ENCODE data around the gene ARHGEF2. TPM values are rescaled to one million over a fixed set of nuclear protein-coding genes. Genes with fewer than 3 reads are reported as not detected.
A peak's percentile ranks its signal among the peaks of the same experiment; 100 is the strongest.

The ARHGEF2 gene
- total and polyA plus RNA-seq, 7 donors = 25.8 to 83.9 (median 42.8) TPM

- Histone ChIP-seq H3K9me3 (no peaks in the 10 kb centered on the region), H3K27ac (peak overlapping the region; percentile 89 to 98 (median 92)), H3K36me3 (no peaks in the 10 kb centered on the region), H3K4me3 (no peak overlapping the region), H3K4me1 (peaks cover 0 to 60% (median 46%) of the 10 kb centered on the region in 4 donors), H3K27me3 (no peaks in the 10 kb centered on the region)
- DNase-seq = peak; percentile 77
- TF ChIP-seq EP300 (IDR thresholded peaks at IDR 0.05) (no peak), POLR2AphosphoS5 (IDR thresholded peaks at IDR 0.05) (no peak), POLR2A (IDR thresholded peaks at IDR 0.05) (no peak), CTCF (IDR thresholded peaks at IDR 0.05) (no peak)
- intact Hi-C loops (cut with DNase I) = loop anchor here (2.0 kb wide), 1 partner anchor 121 kb away; no protein-coding TSS in a partner anchor
- 49 to 65% methylated on average over 6 of the region's 6 CpGs for WGBS, 2 donors
Measured at GRCh38 chr1:155981266-155982088, 3.1 kb upstream of the ARHGEF2 start.

GRCh38 chr1:155979597-155980343 lies 1.4 kb upstream of the ARHGEF2 start:
- Histone ChIP-seq H3K9me3 (no peaks in the 10 kb centered on the region), H3K27ac (peak overlapping the region; percentile 89 to 98 (median 92)), H3K4me1 (peaks cover 0 to 77% (median 62%) of the 10 kb centered on the region in 4 donors), H3K4me3 (peak overlapping the region in 3 of 4 donors; percentile 69 to 96 (median 74)), H3K36me3 (no peaks in the 10 kb centered on the region), H3K27me3 (no peaks in the 10 kb centered on the region)
- TF ChIP-seq EP300 (IDR thresholded peaks at IDR 0.05) (no peak), POLR2AphosphoS5 (IDR thresholded peaks at IDR 0.05) (peak in 2 of 4 donors; percentile 12), POLR2A (IDR thresholded peaks at IDR 0.05) (no peak)
- no peak for DNase-seq
- intact Hi-C loops (cut with DNase I) = no loop called here
- WGBS, 2 donors = 15 to 17% methylated on average over 4 of the region's 4 CpGs

GRCh38 chr1:155978973-155979429 lies 654 bp upstream of the ARHGEF2 start:
- peak overlapping the region; percentile 69 to 96 (median 84) for H3K4me3 ChIP-seq
- peak overlapping the region; percentile 89 to 98 (median 92) for H3K27ac ChIP-seq
- DNase-seq = peak; percentile 73
- intact Hi-C loops (cut with DNase I) = no loop called here
- H3K4me1 ChIP-seq = peaks cover 0 to 85% (median 69%) of the 10 kb centered on the region in 4 donors
- H3K27me3 ChIP-seq = no peaks in the 10 kb centered on the region
- WGBS, 2 donors = 1 to 3% methylated on average over 8 of the region's 8 CpGs
- no peaks in the 10 kb centered on the region for H3K36me3 ChIP-seq
- no peaks in the 10 kb centered on the region for H3K9me3 ChIP-seq
- no peak for TF ChIP-seq EP300 (IDR thresholded peaks at IDR 0.05)

GRCh38 chr1:155977690-155978324 lies 540 bp downstream of the ARHGEF2 start:
- no peaks in the 10 kb centered on the region for H3K36me3 ChIP-seq
- intact Hi-C loops (cut with DNase I) = no loop called here
- 0 to 1% methylated on average over 52 of the region's 52 CpGs for WGBS, 2 donors
- peak overlapping the region; percentile 69 to 96 (median 84) for H3K4me3 ChIP-seq
- H3K4me1 ChIP-seq = peaks cover 0 to 86% (median 70%) of the 10 kb centered on the region in 4 donors
- peak in 1 of 4 donors; percentile 11 for TF ChIP-seq POLR2AphosphoS5 (IDR thresholded peaks at IDR 0.05)
- no peak for TF ChIP-seq EP300 (IDR thresholded peaks at IDR 0.05)
- H3K9me3 ChIP-seq = no peaks in the 10 kb centered on the region
- peak; percentile 82 for DNase-seq
- H3K27ac ChIP-seq = peak overlapping the region; percentile 89 to 98 (median 92)
- no peaks in the 10 kb centered on the region for H3K27me3 ChIP-seq

GRCh38 chr1:155976913-155977689 lies 1.2 kb downstream of the ARHGEF2 start:
- Histone ChIP-seq H3K4me3 (peak overlapping the region; percentile 69 to 96 (median 84)), H3K4me1 (peaks cover 0 to 88% (median 71%) of the 10 kb centered on the region in 4 donors), H3K27me3 (no peaks in the 10 kb centered on the region), H3K9me3 (no peaks in the 10 kb centered on the region), H3K36me3 (no peaks in the 10 kb centered on the region), H3K27ac (peak overlapping the region; percentile 89 to 98 (median 92))
- no peak for DNase-seq
- intact Hi-C loops (cut with DNase I) = no loop called here
- TF ChIP-seq POLR2AphosphoS5 (IDR thresholded peaks at IDR 0.05) (no peak), POLR2A (IDR thresholded peaks at IDR 0.05) (no peak), CTCF (IDR thresholded peaks at IDR 0.05) (no peak), EP300 (IDR thresholded peaks at IDR 0.05) (no peak)
- WGBS, 2 donors = 5 to 8% methylated on average over 5 of the region's 5 CpGs
